Spinal cord (tissue), 10 donors: ENCODE data around the gene GPRC5D. TPM values are rescaled to one million over a fixed set of nuclear protein-coding genes. Genes with fewer than 3 reads are reported as not detected.

Experiments used
- DNase-seq, 6 donors: peaks; one replicate each; pipeline versions ENCODE4 v3.0.0 to v3.0.0-alpha.2; 2013 to 2015; ENCODE audit warnings: low spot score in 6 of 6, low read depth in 4 of 6
- H3K27ac ChIP-seq: one replicate; pipeline ENCODE4 v1.5.1; 2013; ENCODE audit warnings: low read depth, low read length, control low read depth
- H3K27me3 ChIP-seq: one replicate; pipeline ENCODE4 v1.6.1; 2013; ENCODE audit warnings: low read length; ENCODE audit not compliant: control insufficient read depth, insufficient read depth
- H3K36me3 ChIP-seq: one replicate; pipeline ENCODE4 v1.6.1; 2013; ENCODE audit warnings: low read length; ENCODE audit not compliant: control insufficient read depth, insufficient read depth
- H3K4me1 ChIP-seq: one replicate; pipeline ENCODE4 v1.6.1; 2013; ENCODE audit warnings: low read length; ENCODE audit not compliant: control insufficient read depth, insufficient read depth
- H3K4me3 ChIP-seq: one replicate; pipeline ENCODE4 v1.5.1; 2013; ENCODE audit warnings: low read depth, low read length, control low read depth
- H3K9me3 ChIP-seq: one replicate; pipeline ENCODE4 v1.6.1; 2013; ENCODE audit warnings: low read length; ENCODE audit not compliant: control insufficient read depth, insufficient read depth
- WGBS: methylation state at CpG from one replicate; pipeline ENCODE4 v1.1.5; 2013; ENCODE audit warnings: missing lambda C conversion rate; ENCODE audit not compliant: insufficient coverage; 5-methylcytosine and 5-hydroxymethylcytosine counted together
- long read RNA-seq, 4 donors: transcript quantifications; one replicate each; lab custom pipeline, GENCODE V29; 2026
- polyA plus RNA-seq, 2 donors: library from polyadenylated mRNA; unstranded; fragments of 120-200 nt; gene quantifications; one replicate each; pipeline ENCODE4 v1.2.1, GENCODE V29; 2013; ENCODE audit not compliant: insufficient read length in 2 of 2
- total RNA-seq, 2 donors: library from RNA; depleted of rRNA in 1 of 2; stranded (reverse); fragments of 120-200 nt in 1 of 2; fragments of >200 nt in 1 of 2; gene quantifications; one replicate each; pipeline versions ENCODE4 v1.2.3 to v1.2.4, GENCODE V29; 2013 to 2014
- donor health status: healthy.

GPRC5D gene
- total RNA-seq, result not detected
- polyA plus RNA-seq, result under 1 TPM; 0.53 to 0.65 TPM
- long read RNA-seq, donor 1, result 0 reads
- long read RNA-seq, donor 2, result 0 reads
- long read RNA-seq, donor 3, result 0 reads
- long read RNA-seq, donor 4, result 0 reads

DNA sequence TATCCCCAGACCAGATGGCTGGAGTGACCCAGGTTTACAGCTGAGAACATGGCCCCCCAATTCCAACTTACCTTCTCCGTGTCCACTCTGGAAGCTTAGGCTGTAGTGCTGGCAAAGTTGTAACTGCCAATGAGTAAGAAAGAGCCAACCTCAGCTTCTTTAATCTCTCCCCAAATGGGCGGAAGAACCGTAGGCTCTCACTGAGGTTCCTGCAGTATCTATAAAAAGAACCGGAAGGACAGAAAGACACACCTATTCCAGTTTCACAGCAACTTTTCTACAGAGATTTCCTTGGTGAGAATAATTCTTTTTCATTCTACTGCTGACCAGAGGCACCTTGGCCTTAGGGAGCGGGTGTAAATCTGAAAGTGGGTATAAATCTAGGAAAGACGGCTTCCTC is at the start of gene GPRC5D:
Gene GPRC5D, minus strand, starts transcription at position 135 of the 400 bp plus-strand sequence. CDS start 1,786 bp downstream, outside the sequence.
- Histone ChIP-seq H3K36me3 (no peaks in the 10 kb centered on the region), H3K4me1 (no peaks in the 10 kb centered on the region), H3K27ac (no peak within 1 kb of the TSS), H3K4me3 (no peak within 1 kb of the TSS), H3K9me3 (no peaks in the 10 kb centered on the region), H3K27me3 (no peaks in the 10 kb centered on the region)
- 83% methylated on average over 1 of the region's 6 CpGs for WGBS
- no peak for DNase-seq

DNA sequence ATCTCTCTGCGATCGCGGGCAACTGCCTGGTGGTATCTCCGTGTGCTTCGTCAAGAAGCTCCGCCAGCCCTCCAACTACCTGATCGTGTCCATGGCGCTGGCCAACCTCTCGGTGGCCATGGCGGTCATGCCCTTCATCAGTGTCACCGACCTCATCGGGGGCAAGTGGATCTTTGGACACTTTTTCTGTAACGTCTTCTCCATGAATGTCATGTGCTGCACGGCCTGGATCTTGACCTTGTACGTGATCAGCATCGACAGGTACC is 49.7 kb upstream of the GPRC5D start:
- Histone ChIP-seq H3K36me3 (no peaks in the 10 kb centered on the region), H3K9me3 (no peaks in the 10 kb centered on the region), H3K27me3 (no peaks in the 10 kb centered on the region), H3K4me3 (peak overlapping the region; percentile 79), H3K27ac (no peak overlapping the region), H3K4me1 (peaks cover 22% of the 10 kb centered on the region)
- 44% methylated on average over 16 of the region's 16 CpGs for WGBS
- DNase-seq, result no peak

DNA sequence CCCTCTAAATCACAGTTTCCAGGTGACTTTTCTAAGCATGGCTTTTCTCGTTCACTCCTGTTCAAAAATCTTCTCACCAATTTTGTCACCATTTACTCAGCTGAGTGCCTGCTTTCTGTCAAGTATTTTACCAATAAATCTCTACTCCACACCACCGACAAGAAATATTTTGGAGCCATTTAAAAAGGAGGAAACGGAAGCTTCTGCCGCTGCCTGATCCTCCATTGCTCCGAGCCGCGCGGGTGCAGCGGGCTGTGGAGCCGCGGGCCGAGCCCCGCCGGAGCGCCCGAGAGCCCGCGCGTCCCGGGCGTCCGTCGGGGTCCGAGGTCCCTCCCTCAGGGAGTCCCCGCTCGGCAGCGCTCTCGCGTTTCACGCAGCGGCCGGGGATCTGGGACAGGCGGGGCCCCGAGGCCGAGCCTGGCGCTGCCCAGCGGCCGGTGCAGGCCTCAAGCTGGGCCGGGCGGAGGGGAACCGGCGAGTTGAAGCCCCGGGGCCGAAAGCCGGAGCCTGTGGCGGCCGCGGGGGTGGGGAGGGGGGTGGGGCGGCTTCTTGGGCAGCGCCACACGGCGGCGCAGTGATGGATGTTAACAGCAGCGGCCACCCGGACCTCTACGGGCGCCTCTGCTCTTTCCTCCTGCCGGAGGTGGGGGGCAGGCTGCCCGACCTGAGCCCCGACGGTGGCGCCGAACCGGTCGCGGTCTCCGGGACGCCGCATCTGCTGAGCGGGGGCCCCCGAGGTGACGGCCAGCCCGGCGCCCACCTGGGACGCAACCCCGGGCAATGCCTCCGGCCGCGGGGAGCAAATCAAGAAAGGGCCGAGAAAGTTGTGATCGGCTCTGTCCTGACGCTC is 49.2 kb upstream of the GPRC5D start:
- Histone ChIP-seq H3K36me3 (no peaks in the 10 kb centered on the region), H3K27me3 (no peaks in the 10 kb centered on the region), H3K4me1 (peaks cover 22% of the 10 kb centered on the region), H3K9me3 (no peaks in the 10 kb centered on the region), H3K27ac (peak overlapping the region; percentile 89), H3K4me3 (peak overlapping the region; percentile 79)
- WGBS, result under 1% methylated on average over 78 of the region's 82 CpGs
- DNase-seq, result peak in 3 of 6 donors; percentile 41 to 73 (median 70)

- WGBS, result 0% methylated on average over 16 of the region's 16 CpGs
- Histone ChIP-seq H3K9me3 (no peaks in the 10 kb centered on the region), H3K4me1 (peaks cover 22% of the 10 kb centered on the region), H3K27ac (peak overlapping the region; percentile 89), H3K36me3 (no peaks in the 10 kb centered on the region), H3K27me3 (no peaks in the 10 kb centered on the region), H3K4me3 (peak overlapping the region; percentile 79)
- no peak for DNase-seq
Observed at GRCh38 chr12:13000616-13000924, 48.6 kb upstream of the GPRC5D start.

DNA sequence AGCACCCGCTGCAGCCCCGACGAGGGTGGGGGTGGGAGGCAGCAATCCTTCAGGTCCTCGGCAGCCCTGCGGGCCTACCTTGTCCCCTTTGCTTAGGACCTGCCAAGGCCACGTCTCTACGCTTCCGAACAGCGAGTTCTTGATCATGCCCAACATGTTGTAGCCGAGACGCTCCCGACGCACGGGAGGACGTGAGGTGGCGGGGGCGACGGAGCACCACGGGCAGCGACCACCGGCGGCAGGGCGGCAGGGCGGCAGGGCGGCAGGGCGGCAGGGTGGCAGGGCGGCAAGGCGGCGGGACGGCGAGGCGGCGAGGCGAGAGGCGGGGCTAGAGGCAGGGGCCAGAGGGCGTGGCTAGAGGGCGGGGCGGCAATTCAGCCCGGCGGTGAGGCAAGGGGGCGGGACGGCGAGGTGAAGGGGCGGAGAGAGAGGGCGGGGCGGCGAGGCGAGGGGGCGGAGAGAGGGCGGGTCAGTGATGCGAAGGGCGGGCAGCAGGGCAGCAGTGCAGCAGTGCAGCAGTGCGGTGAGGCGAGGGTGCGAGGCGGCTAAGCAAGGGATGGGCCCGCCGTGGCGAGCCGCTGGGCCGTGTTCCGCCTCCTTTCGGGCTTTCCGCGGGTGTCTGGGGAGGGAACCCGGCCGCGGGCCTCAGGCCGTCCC is 48.1 kb upstream of the GPRC5D start, which contains the start of gene HEBP1:
Gene HEBP1, minus strand, starts transcription at position 307 of the 657 bp plus-strand sequence. Its CDS starts 151 bp downstream, at position 156.
- Histone ChIP-seq H3K9me3 (no peaks in the 10 kb centered on the region), H3K4me1 (peaks cover 22% of the 10 kb centered on the region), H3K27me3 (no peaks in the 10 kb centered on the region), H3K27ac (peak within 1 kb of the TSS; percentile 89), H3K36me3 (no peaks in the 10 kb centered on the region), H3K4me3 (peak within 1 kb of the TSS; percentile 79)
- WGBS, result 0% methylated on average over 67 of the region's 69 CpGs
- peak in 5 of 6 donors; percentile 73 to 96 (median 87) for DNase-seq

DNA sequence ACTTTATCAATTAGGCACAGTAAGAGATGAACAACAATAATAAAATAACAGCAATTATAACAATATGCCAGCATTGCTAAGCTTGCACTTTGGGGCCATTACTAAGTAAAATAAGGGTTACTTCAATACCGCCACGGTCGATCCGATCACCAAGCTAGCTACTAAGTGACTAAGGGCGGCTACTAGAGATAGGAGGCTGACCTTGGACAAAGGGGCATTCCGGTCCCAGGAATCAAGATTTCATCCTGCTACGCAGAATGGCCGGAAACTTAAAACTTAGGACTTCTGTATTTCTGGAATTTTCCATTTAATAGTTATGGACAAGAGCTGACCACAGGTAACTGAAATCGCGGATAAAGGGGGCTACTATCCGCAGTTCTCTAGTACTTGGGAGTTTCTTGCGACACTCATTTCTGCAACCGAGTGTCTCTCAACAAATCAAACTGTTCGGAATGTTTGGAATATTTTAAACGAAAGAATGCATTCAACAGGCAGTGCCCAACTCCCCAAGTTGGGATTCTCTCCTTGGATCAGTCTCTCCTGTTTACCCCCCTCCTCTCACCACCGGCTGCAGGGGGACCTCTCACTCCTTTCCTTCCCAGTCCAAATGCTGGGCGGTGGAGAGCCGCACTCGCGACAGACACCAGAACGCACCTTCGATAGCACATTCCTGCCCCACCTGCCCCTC is 47.4 kb upstream of the GPRC5D start:
- H3K36me3 ChIP-seq, result no peaks in the 10 kb centered on the region
- 54% methylated on average over 14 of the region's 22 CpGs for WGBS
- peak overlapping the region; percentile 64 for H3K27ac ChIP-seq
- H3K4me1 ChIP-seq, result peaks cover 22% of the 10 kb centered on the region
- DNase-seq, result no peak
- peak overlapping the region; percentile 79 for H3K4me3 ChIP-seq
- no peaks in the 10 kb centered on the region for H3K9me3 ChIP-seq
- H3K27me3 ChIP-seq, result no peaks in the 10 kb centered on the region

GRCh38 chr12:12998248-12998647 is 46.3 kb upstream of the GPRC5D start:
- no peaks in the 10 kb centered on the region for H3K27me3 ChIP-seq
- peaks cover 22% of the 10 kb centered on the region for H3K4me1 ChIP-seq
- no peak overlapping the region for H3K4me3 ChIP-seq
- no peaks in the 10 kb centered on the region for H3K36me3 ChIP-seq
- no peak overlapping the region for H3K27ac ChIP-seq
- 90% methylated on average over 1 of the region's 4 CpGs for WGBS
- no peaks in the 10 kb centered on the region for H3K9me3 ChIP-seq
- DNase-seq, result no peak

DNA sequence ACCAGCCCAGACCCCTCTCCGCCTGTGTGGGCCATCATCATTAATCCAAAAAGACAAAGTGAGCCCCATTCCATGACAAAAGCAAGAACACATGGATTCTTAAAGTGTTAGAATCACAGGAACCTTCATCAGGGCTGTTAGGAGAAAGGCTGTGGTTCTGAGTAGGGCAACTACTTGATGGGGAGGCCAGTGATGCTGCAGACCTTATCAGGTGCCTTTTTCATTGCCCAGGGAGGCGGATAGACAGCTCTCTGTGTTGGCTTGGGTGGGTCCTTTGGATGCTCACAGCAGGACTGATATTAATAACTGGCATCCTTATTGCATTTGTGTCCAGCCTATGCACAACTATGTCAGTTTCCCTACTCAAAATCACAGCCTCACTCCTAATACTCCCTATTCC is 45.8 kb upstream of the GPRC5D start:
- Histone ChIP-seq H3K4me1 (peaks cover 22% of the 10 kb centered on the region), H3K36me3 (no peaks in the 10 kb centered on the region), H3K9me3 (no peaks in the 10 kb centered on the region), H3K27me3 (no peaks in the 10 kb centered on the region), H3K4me3 (no peak overlapping the region), H3K27ac (no peak overlapping the region)
- WGBS, result 100% methylated on average over 1 of the region's 2 CpGs
- DNase-seq, result no peak

DNA sequence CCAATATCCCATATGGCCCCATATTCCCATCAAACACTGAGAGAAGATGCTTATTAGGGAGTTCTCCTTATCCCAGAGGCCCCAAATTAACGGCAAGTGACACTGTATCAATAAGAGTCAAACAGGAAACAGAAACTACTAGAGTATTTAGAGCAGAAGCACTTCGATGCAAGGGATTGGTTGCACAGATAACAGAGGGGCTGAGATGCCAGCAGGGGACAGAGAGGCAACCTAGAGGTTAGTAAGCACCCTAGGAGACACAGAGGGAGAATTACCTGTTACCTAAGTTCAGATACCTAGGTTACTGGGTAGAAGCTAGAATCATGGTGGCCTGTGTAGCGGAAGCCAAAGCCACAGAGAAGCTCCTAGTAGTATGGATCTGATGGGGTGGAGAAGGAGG is 45.2 kb upstream of the GPRC5D start:
- WGBS, result 100% methylated on average over 1 of the region's 3 CpGs
- Histone ChIP-seq H3K9me3 (no peaks in the 10 kb centered on the region), H3K27me3 (no peaks in the 10 kb centered on the region), H3K27ac (no peak overlapping the region), H3K36me3 (no peaks in the 10 kb centered on the region), H3K4me3 (no peak overlapping the region), H3K4me1 (peaks cover 17% of the 10 kb centered on the region)
- DNase-seq, result no peak
